ENCODE results near the gene PPP2R5D. TPM values are rescaled to one million over a fixed set of nuclear protein-coding genes. Genes with fewer than 3 reads are reported as not detected.
A peak's percentile ranks its signal among the peaks of the same experiment; 100 is the strongest.

Gene PPP2R5D
- total RNA-seq, 2 donors from 2014 or later, result 57.5 to 59.1 TPM

GRCh38 chr6:43060755-43061633, 76.6 kb downstream of the PPP2R5D start:
- no peaks in the 10 kb centered on the region for H3K27me3 Mint-ChIP-seq (ENCODE audit: insufficient read depth)
- no peaks in the 10 kb centered on the region for H3K9me3 ChIP-seq (ENCODE audit: control insufficient read depth, low read length)
- H3K4me1 Mint-ChIP-seq, result peaks cover 24% of the 10 kb centered on the region
- H3K27ac Mint-ChIP-seq, result peak overlapping the region; percentile 99
- 93% methylated on average over 10 to 12 of the region's 12 CpGs for WGBS, 2 experiments (ENCODE audit: insufficient coverage in 1 of 2, insufficient read length in 1 of 2)
- no peaks in the 10 kb centered on the region for H3K27me3 ChIP-seq (ENCODE audit: control insufficient read depth, insufficient read depth, low read length, poor library complexity, severe bottlenecking)
- peak overlapping the region; percentile 94 for H3K4me3 Mint-ChIP-seq
- H3K9me3 Mint-ChIP-seq, result no peaks in the 10 kb centered on the region
- peak overlapping the region; percentile 92 for H3K4me3 ChIP-seq (ENCODE audit: low read length)
- peaks cover 37% of the 10 kb centered on the region for H3K36me3 ChIP-seq (ENCODE audit: control insufficient read depth, insufficient read depth, low read length)
- H3K4me1 ChIP-seq (ENCODE audit: control insufficient read depth, insufficient read depth, low read length), result peaks cover 6% of the 10 kb centered on the region
- H3K9ac ChIP-seq (ENCODE audit: extremely low read depth, low read length, poor library complexity, severe bottlenecking), result peak overlapping the region; percentile 81
- H3K36me3 Mint-ChIP-seq (ENCODE audit: low read depth), result peaks cover 23% of the 10 kb centered on the region
- no peak overlapping the region for H3K27ac ChIP-seq (ENCODE audit: low read depth, low read length)
- DNase-seq, result no peak
- TF ChIP-seq CTCF (conservative IDR thresholded peaks at IDR 0.05), result no peak

- Histone ChIP-seq H3K27ac (ENCODE audit: low read depth, low read length) (no peak overlapping the region), H3K9me3 (ENCODE audit: control insufficient read depth, low read length) (no peaks in the 10 kb centered on the region), H3K27me3 (ENCODE audit: control insufficient read depth, insufficient read depth, low read length, poor library complexity, severe bottlenecking) (no peaks in the 10 kb centered on the region), H3K4me1 (ENCODE audit: control insufficient read depth, insufficient read depth, low read length) (peaks cover 6% of the 10 kb centered on the region), H3K4me3 (ENCODE audit: low read length) (no peak overlapping the region), H3K36me3 (ENCODE audit: control insufficient read depth, insufficient read depth, low read length) (peaks cover 31% of the 10 kb centered on the region), H3K9ac (ENCODE audit: extremely low read depth, low read length, poor library complexity, severe bottlenecking) (no peak overlapping the region)
- Mint-ChIP-seq H3K27me3 (ENCODE audit: insufficient read depth) (no peaks in the 10 kb centered on the region), H3K9me3 (no peaks in the 10 kb centered on the region), H3K4me3 (no peak overlapping the region), H3K36me3 (ENCODE audit: low read depth) (peaks cover 28% of the 10 kb centered on the region), H3K27ac (no peak overlapping the region), H3K4me1 (peaks cover 24% of the 10 kb centered on the region)
- no peak for DNase-seq
- TF ChIP-seq CTCF (conservative IDR thresholded peaks at IDR 0.05), result no peak
- 62 to 85% methylated on average over 2 of the region's 2 CpGs for WGBS, 2 experiments (ENCODE audit: insufficient coverage in 1 of 2, insufficient read length in 1 of 2)
Measured at GRCh38 chr6:43061861-43062260, 77.5 kb downstream of the PPP2R5D start.

Other genes starting within 250 kb of the PPP2R5D start
- gene TBCC, start 238.5 kb upstream of the PPP2R5D start, total RNA-seq, result 10 to 100 TPM; 16.7 to 21.9 TPM
- gene BICRAL, start 202.5 kb upstream of the PPP2R5D start, total RNA-seq, result 10 to 100 TPM; 11.6 to 14.9 TPM
- 100 to 1,000 TPM; 112 to 114 TPM for gene RPL7L1, start 105.0 kb upstream of the PPP2R5D start, total RNA-seq
- not detected for gene PTCRA, start 68.5 kb upstream of the PPP2R5D start, total RNA-seq
- gene CNPY3, start 55.1 kb upstream of the PPP2R5D start, total RNA-seq, result 10 to 100 TPM; 72.7 to 73.6 TPM
- under 1 TPM; 0.75 to 0.84 TPM for gene GNMT, start 23.8 kb upstream of the PPP2R5D start, total RNA-seq
- 10 to 100 TPM; 17.2 to 21.4 TPM for gene PEX6, start 5.4 kb upstream of the PPP2R5D start, total RNA-seq
- gene MEA1, start 29.4 kb downstream of the PPP2R5D start, total RNA-seq, result 100 to 1,000 TPM in 1 of 2 donors, 10 to 100 TPM in 1; 93.3 to 104 TPM
- gene KLHDC3, start 29.7 kb downstream of the PPP2R5D start, total RNA-seq, result 100 to 1,000 TPM; 124 to 135 TPM
- gene RRP36, start 37.1 kb downstream of the PPP2R5D start, total RNA-seq, result 10 to 100 TPM; 76.9 to 80.6 TPM
- gene CUL7, start 69.3 kb downstream of the PPP2R5D start, total RNA-seq, result 10 to 100 TPM; 39.0 to 51.7 TPM
- gene MRPL2, start 74.9 kb downstream of the PPP2R5D start, total RNA-seq, result 10 to 100 TPM; 51.6 to 65.2 TPM
- 10 to 100 TPM; 36.6 to 38.0 TPM for gene KLC4, start 75.1 kb downstream of the PPP2R5D start, total RNA-seq
- gene PTK7, start 91.7 kb downstream of the PPP2R5D start, total RNA-seq, result 100 to 1,000 TPM; 167 to 183 TPM
- 10 to 100 TPM; 32.7 to 44.2 TPM for gene SRF, start 186.7 kb downstream of the PPP2R5D start, total RNA-seq
- gene CUL9, start 197.6 kb downstream of the PPP2R5D start, total RNA-seq, result 10 to 100 TPM; 30.3 to 34.1 TPM
- 10 to 100 TPM; 48.2 to 66.5 TPM for gene DNPH1, start 244.9 kb downstream of the PPP2R5D start, total RNA-seq

All from endodermal cell (in vitro differentiated cells).